Mesendoderm (in vitro differentiated cells): ENCODE results near the gene TANGO6. TPM values are rescaled to one million over a fixed set of nuclear protein-coding genes. Genes with fewer than 3 reads are reported as not detected.

Source experiments
- DNase-seq: peaks from one replicate; pipeline ENCODE4 v3.0.0; 2013
- H2AK5ac ChIP-seq: 2 replicates; pipeline ENCODE4 v1.6.1; 2013; ENCODE audit warnings: low read length, inconsistent platforms
- H2BK120ac ChIP-seq: 2 replicates; pipeline ENCODE4 v1.6.1; 2013; ENCODE audit warnings: low read depth, mild to moderate bottlenecking, low read length, moderate library complexity, mixed read lengths
- H2BK15ac ChIP-seq: replicated peaks from 2 replicates; pipeline ENCODE4 v1.6.1; 2013; ENCODE audit warnings: low read depth, mild to moderate bottlenecking, moderate library complexity
- H2BK5ac ChIP-seq: 2 replicates; pipeline ENCODE4 v1.6.1; 2013; ENCODE audit warnings: low read length, inconsistent platforms
- H3K18ac ChIP-seq: 2 replicates; pipeline ENCODE4 v1.6.1; 2013; ENCODE audit warnings: mild to moderate bottlenecking, low read length, mixed read lengths
- H3K23ac ChIP-seq: one replicate; pipeline ENCODE4 v1.6.1; 2013; ENCODE audit warnings: low read length
- H3K27ac ChIP-seq: 2 replicates; pipeline ENCODE4 v1.5.1; 2013; ENCODE audit warnings: low read depth, mild to moderate bottlenecking, inconsistent platforms, low read length, moderate library complexity
- H3K27me3 ChIP-seq: 2 replicates; pipeline ENCODE4 v1.6.1; 2013; ENCODE audit warnings: low read length, control low read depth, mild to moderate bottlenecking, inconsistent platforms; ENCODE audit not compliant: insufficient read depth, poor library complexity
- H3K36me3 ChIP-seq: 2 replicates; pipeline ENCODE4 v1.6.1; 2013; ENCODE audit warnings: low read length, inconsistent platforms; ENCODE audit not compliant: control insufficient read depth, insufficient read depth
- H3K4ac ChIP-seq: one replicate; pipeline ENCODE4 v1.6.1; 2013; ENCODE audit warnings: low read depth, mild to moderate bottlenecking, low read length, moderate library complexity
- H3K4me1 ChIP-seq: 2 replicates; pipeline ENCODE4 v1.6.1; 2013; ENCODE audit warnings: low read depth, low read length, inconsistent platforms; ENCODE audit not compliant: control insufficient read depth
- H3K4me2 ChIP-seq: 2 replicates; pipeline ENCODE4 v1.6.1; 2013; ENCODE audit warnings: low read length
- H3K4me3 ChIP-seq: 2 replicates; pipeline ENCODE4 v1.5.1; 2013; ENCODE audit warnings: mild to moderate bottlenecking, low read length
- H3K56ac ChIP-seq: one replicate; pipeline ENCODE4 v1.6.1; 2013; ENCODE audit warnings: low read length
- H3K79me1 ChIP-seq: 2 replicates; pipeline ENCODE4 v1.6.1; 2013; ENCODE audit warnings: low read length, inconsistent platforms
- H3K79me2 ChIP-seq: 2 replicates; pipeline ENCODE4 v1.6.1; 2013; ENCODE audit warnings: mild to moderate bottlenecking, low read length; ENCODE audit not compliant: control insufficient read depth, insufficient read depth
- H3K9ac ChIP-seq: 2 replicates; pipeline ENCODE4 v1.6.1; 2013; ENCODE audit warnings: low read length, inconsistent platforms
- H4K5ac ChIP-seq: one replicate; pipeline ENCODE4 v1.6.1; 2013; ENCODE audit warnings: low read length
- H4K8ac ChIP-seq: one replicate; pipeline ENCODE4 v1.6.1; 2013; ENCODE audit warnings: low read depth, mild to moderate bottlenecking, control low read depth, low read length, moderate library complexity
- WGBS: extraction: QIAGEN DNeasy Blood & Tissue Kit; methylation state at CpG from one replicate; pipeline ENCODE4 v1.1.7; 2013; ENCODE audit warnings: low lambda C conversion rate, missing lambda C conversion rate; ENCODE audit not compliant: insufficient coverage; ENCODE audit errors: extremely low coverage; 5-methylcytosine and 5-hydroxymethylcytosine counted together
- small RNA-seq: library from polyadenylated mRNA; stranded (forward); fragments of <200 nt; extraction: miRNeasy Mini kit (QIAGEN cat#:217004); gene quantifications from one replicate; pipeline ENCODE3, GENCODE V24; 2013; ENCODE audit not compliant: insufficient read depth

Gene TANGO6

GRCh38 chr16:69131839-69132423, 288.6 kb downstream of the TANGO6 start:
- peak overlapping the region; percentile 99 for H3K27ac ChIP-seq
- H3K4me3 ChIP-seq: peak overlapping the region; percentile 92
- peak overlapping the region; percentile 66 for H2BK120ac ChIP-seq
- peak overlapping the region; percentile 83 for H3K4me2 ChIP-seq
- peaks cover 4% of the 10 kb centered on the region for H3K36me3 ChIP-seq
- peak overlapping the region; percentile 99 for H3K4ac ChIP-seq
- H4K8ac ChIP-seq: peak overlapping the region; percentile 88
- peaks cover 66% of the 10 kb centered on the region for H3K79me2 ChIP-seq
- H2AK5ac ChIP-seq: peak overlapping the region; percentile 95
- H3K56ac ChIP-seq: peak overlapping the region; percentile 98
- H3K9ac ChIP-seq: peak overlapping the region; percentile 93
- peaks cover 16% of the 10 kb centered on the region for H3K79me1 ChIP-seq
- peak overlapping the region; percentile 95 for H4K5ac ChIP-seq
- peak overlapping the region; percentile 48 for H3K23ac ChIP-seq
- H2BK5ac ChIP-seq: peak overlapping the region; percentile 68
- WGBS: no CpG with 5 or more reads among the region's 53 CpGs
- no peaks in the 10 kb centered on the region for H3K27me3 ChIP-seq
- DNase-seq: peak; percentile 90
- H3K4me1 ChIP-seq: peaks cover 10% of the 10 kb centered on the region
- no peak overlapping the region for H2BK15ac ChIP-seq
- H3K18ac ChIP-seq: peak overlapping the region; percentile 95

- H3K79me2 ChIP-seq: peaks cover 68% of the 10 kb centered on the region
- H3K23ac ChIP-seq: peak within 1 kb of the TSS; percentile 59
- no peak within 1 kb of the TSS for H2BK15ac ChIP-seq
- peak within 1 kb of the TSS; percentile 95 for H4K5ac ChIP-seq
- peak within 1 kb of the TSS; percentile 68 for H2BK5ac ChIP-seq
- WGBS: no CpG with 5 or more reads among the region's 78 CpGs
- peak within 1 kb of the TSS; percentile 88 for H4K8ac ChIP-seq
- peak; percentile 89 for DNase-seq
- peaks cover 18% of the 10 kb centered on the region for H3K79me1 ChIP-seq
- H3K27ac ChIP-seq: peak within 1 kb of the TSS; percentile 99
- peak within 1 kb of the TSS; percentile 98 for H3K56ac ChIP-seq
- peak within 1 kb of the TSS; percentile 66 for H2BK120ac ChIP-seq
- H3K36me3 ChIP-seq: peaks cover 4% of the 10 kb centered on the region
- H3K18ac ChIP-seq: peak within 1 kb of the TSS; percentile 95
- no peaks in the 10 kb centered on the region for H3K27me3 ChIP-seq
- H2AK5ac ChIP-seq: peak within 1 kb of the TSS; percentile 95
- H3K4me1 ChIP-seq: peaks cover 10% of the 10 kb centered on the region
- H3K9ac ChIP-seq: peak within 1 kb of the TSS; percentile 93
- H3K4ac ChIP-seq: peak within 1 kb of the TSS; percentile 99
- H3K4me2 ChIP-seq: peak within 1 kb of the TSS; percentile 83
- peak within 1 kb of the TSS; percentile 92 for H3K4me3 ChIP-seq
Observed at GRCh38 chr16:69132424-69133252, 289.3 kb downstream of the TANGO6 start, which contains the start of the genes CHTF8 and UTP4. Gene CHTF8, minus strand, starts transcription at chr16:69132588. Its CDS starts 11,130 bp downstream, at chr16:69121458. Gene UTP4, plus strand, starts transcription at chr16:69132649. Its CDS starts 811 bp downstream, at chr16:69133460.

GRCh38 chr16:69133373-69133954, 290.1 kb downstream of the TANGO6 start:
- H3K4me2 ChIP-seq: peak overlapping the region; percentile 49
- no peak overlapping the region for H2AK5ac ChIP-seq
- peak overlapping the region; percentile 87 for H3K4me3 ChIP-seq
- peaks cover 10% of the 10 kb centered on the region for H3K4me1 ChIP-seq
- no peak for DNase-seq
- no peak overlapping the region for H2BK120ac ChIP-seq
- peak overlapping the region; percentile 92 for H3K56ac ChIP-seq
- H3K4ac ChIP-seq: no peak overlapping the region
- peaks cover 7% of the 10 kb centered on the region for H3K36me3 ChIP-seq
- H2BK5ac ChIP-seq: no peak overlapping the region
- H3K79me1 ChIP-seq: peaks cover 20% of the 10 kb centered on the region
- peaks cover 65% of the 10 kb centered on the region for H3K79me2 ChIP-seq
- H4K5ac ChIP-seq: no peak overlapping the region
- H2BK15ac ChIP-seq: no peak overlapping the region
- H3K18ac ChIP-seq: no peak overlapping the region
- H4K8ac ChIP-seq: no peak overlapping the region
- no peak overlapping the region for H3K27ac ChIP-seq
- no peaks in the 10 kb centered on the region for H3K27me3 ChIP-seq
- H3K23ac ChIP-seq: no peak overlapping the region
- WGBS: no CpG with 5 or more reads among the region's 5 CpGs
- peak overlapping the region; percentile 92 for H3K9ac ChIP-seq

Small RNA genes lying within 50 kb of the gene (small RNA-seq; reads per million reads assigned to genes)
- gene RF00019: not detected
- not detected for gene RF00066
- gene RNU6-898P: not detected
